Measurements from ENCODE around the gene IZUMO4. TPM values are rescaled to one million over a fixed set of nuclear protein-coding genes. Genes with fewer than 3 reads are reported as not detected.

Gene IZUMO4
- total and polyA plus RNA-seq, 2 donors (not counting 1 experiment from before 2014, with no cell fraction given) = 34.8 to 93.9 TPM

- peaks cover 27 to 42% of the 10 kb centered on the region in 2 donors for H3K4me1 ChIP-seq (ENCODE audit: control insufficient read depth in 2 of 2, insufficient read depth in 2 of 2, low read length in 2 of 2)
- peaks cover 79% of the 10 kb centered on the region for H3K79me2 ChIP-seq (ENCODE audit: control insufficient read depth, insufficient read depth, low read length)
- H2AFZ ChIP-seq (ENCODE audit: insufficient read depth, low read depth, low read length, poor library complexity, severe bottlenecking) = peak overlapping the region; percentile 72
- H3K4me2 ChIP-seq (replicated peaks; ENCODE audit: low read depth, low read length, poor library complexity, severe bottlenecking) = peak overlapping the region; percentile 99
- peak overlapping the region; percentile 71 for H3K9ac ChIP-seq (ENCODE audit: low read length)
- DNase-seq (peak; percentile 82), ATAC-seq (ENCODE audit: low read depth) (peak; percentile 0)
- H3K9me3 ChIP-seq (ENCODE audit: control extremely low read depth in 1 of 3, control insufficient read depth in 2 of 3, insufficient read depth in 1 of 3, low read length in 2 of 3) = peaks cover 0 to under 1% (median 0%) of the 10 kb centered on the region in 3 donors
- POLR2A ChIA-PET = interaction anchor here (0.8 to 6.7 kb wide), 3 partner anchors 12 to 48 kb away, joined by 5 to 114 read pairs (median 111); partner anchors contain the start of gene MKNK2
- 16% methylated on average over 26 of the region's 30 CpGs for WGBS (ENCODE audit: insufficient coverage)
- Mint-ChIP-seq H3K4me1 (peaks cover 31% of the 10 kb centered on the region), H3K4me3 (peak overlapping the region; percentile 99), H3K9me3 (ENCODE audit: insufficient read depth) (no peaks in the 10 kb centered on the region), H3K27ac (peak overlapping the region; percentile 87), H3K27me3 (no peaks in the 10 kb centered on the region)
- CTCF ChIA-PET = interaction anchor here (0.5 to 1.9 kb wide), 6 partner anchors 39 to 233 kb away, joined by 3 to 6 read pairs (median 4); partner anchors contain the start of gene AP3D1
- peaks cover 0 to 38% of the 10 kb centered on the region in 2 experiments for H3K36me3 ChIP-seq (replicated peaks in 1 of 2; ENCODE audit: control extremely low read depth in 1 of 2, control insufficient read depth in 1 of 2, extremely low read depth in 1 of 2, insufficient read depth in 2 of 2, low read length in 1 of 2)
- H3K27ac ChIP-seq (ENCODE audit: low read length in 2 of 2) = peak overlapping the region; percentile 63 to 73
- H3K27me3 ChIP-seq (replicated peaks in 1 of 4; ENCODE audit: control extremely low read depth in 1 of 4, control insufficient read depth in 3 of 4, insufficient read depth in 4 of 4, low read length in 3 of 4) = no peaks in the 10 kb centered on the region
- TF ChIP-seq EZH2 (IDR thresholded peaks at IDR 0.05; ENCODE audit: borderline replicate concordance, insufficient read depth, low read depth, low read length, poor library complexity, severe bottlenecking) (no peak), CTCF (IDR thresholded peaks at IDR 0.05) (no peak)
- intact Hi-C loops (cut with micrococcal nuclease) = loop anchor here (2.0 to 10.0 kb wide), 3 partner anchors 15 to 193 kb away; partner anchors contain the start of genes ADAT3 and SCAMP4
- peaks cover 32% of the 10 kb centered on the region for H4K20me1 ChIP-seq (ENCODE audit: control insufficient read depth, insufficient read depth, low read length, poor library complexity, severe bottlenecking)
- peak overlapping the region in 4 of 5 experiments; percentile 54 to 66 (median 60) for H3K4me3 ChIP-seq (ENCODE audit: control extremely low read depth in 1 of 5, extremely low read depth in 1 of 5, insufficient read depth in 1 of 5, low read depth in 2 of 5, low read length in 4 of 5)
Observed at GRCh38 chr19:2097203-2097885, 629 bp downstream of the IZUMO4 start.

Measured in B cell (primary cell).